ENCODE data around the gene SUSD4. TPM values are rescaled to one million over a fixed set of nuclear protein-coding genes. Genes with fewer than 3 reads are reported as not detected.
A peak's percentile ranks its signal among the peaks of the same experiment; 100 is the strongest.

The SUSD4 gene
- total and polyA plus RNA-seq, 9 of the 15 experiments (the other 6 are each of a cell fraction or from before 2014, with no cell fraction given), result 0.06 to 1.7 (median 0.09) TPM; not detected in 4

- TF ChIP-seq TAF1 (IDR thresholded peaks at IDR 0.05; ENCODE audit: control insufficient read depth, extremely low read depth, insufficient read depth, low read length, severe bottlenecking), result peak; percentile 34
- no peak for TF ChIP-seq FOXA1 (IDR thresholded peaks at IDR 0.05; ENCODE audit: borderline replicate concordance)
- no peak; the same call in none of the 2 replicates for TF ChIP-seq GTF2A2 (tag; IDR thresholded peaks at IDR 0.05)
- TF ChIP-seq THRAP3 (IDR thresholded peaks at IDR 0.05; ENCODE audit: borderline replicate concordance), result no peak
- peak; percentile 51; the same call in 1 of the 2 replicates for TF ChIP-seq CTBP1 (IDR thresholded peaks at IDR 0.05; ENCODE audit: borderline replicate concordance)
- no peak for TF ChIP-seq KAT8 (IDR thresholded peaks at IDR 0.05; ENCODE audit: low read depth)
- TF ChIP-seq ZBTB2 (IDR thresholded peaks at IDR 0.05), result peak; percentile 85; the same call in 1 of the 2 replicates
- peak; percentile 100 for TF ChIP-seq SMAD4 (CRISPR knock-in tag; conservative IDR thresholded peaks at IDR 0.05)
- TF ChIP-seq SMAD2 (IDR thresholded peaks at IDR 0.05; ENCODE audit: low read depth, low read length), result no peak
- TF ChIP-seq, protein P1, sequence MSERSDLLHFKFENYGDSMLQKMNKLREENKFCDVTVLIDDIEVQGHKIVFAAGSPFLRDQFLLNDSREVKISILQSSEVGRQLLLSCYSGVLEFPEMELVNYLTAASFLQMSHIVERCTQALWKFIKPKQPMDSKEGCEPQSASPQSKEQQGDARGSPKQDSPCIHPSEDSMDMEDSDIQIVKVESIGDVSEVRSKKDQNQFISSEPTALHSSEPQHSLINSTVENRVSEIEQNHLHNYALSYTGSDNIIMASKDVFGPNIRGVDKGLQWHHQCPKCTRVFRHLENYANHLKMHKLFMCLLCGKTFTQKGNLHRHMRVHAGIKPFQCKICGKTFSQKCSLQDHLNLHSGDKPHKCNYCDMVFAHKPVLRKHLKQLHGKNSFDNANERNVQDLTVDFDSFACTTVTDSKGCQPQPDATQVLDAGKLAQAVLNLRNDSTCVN (CRISPR knock-in tag; IDR thresholded peaks at IDR 0.05), result no peak
- TF ChIP-seq CHCHD3 (CRISPR knock-in tag; IDR thresholded peaks at IDR 0.05), result no peak
- TF ChIP-seq HCFC1 (IDR thresholded peaks at IDR 0.05; ENCODE audit: low read depth, low read length), result no peak
- TF ChIP-seq, protein P2, sequence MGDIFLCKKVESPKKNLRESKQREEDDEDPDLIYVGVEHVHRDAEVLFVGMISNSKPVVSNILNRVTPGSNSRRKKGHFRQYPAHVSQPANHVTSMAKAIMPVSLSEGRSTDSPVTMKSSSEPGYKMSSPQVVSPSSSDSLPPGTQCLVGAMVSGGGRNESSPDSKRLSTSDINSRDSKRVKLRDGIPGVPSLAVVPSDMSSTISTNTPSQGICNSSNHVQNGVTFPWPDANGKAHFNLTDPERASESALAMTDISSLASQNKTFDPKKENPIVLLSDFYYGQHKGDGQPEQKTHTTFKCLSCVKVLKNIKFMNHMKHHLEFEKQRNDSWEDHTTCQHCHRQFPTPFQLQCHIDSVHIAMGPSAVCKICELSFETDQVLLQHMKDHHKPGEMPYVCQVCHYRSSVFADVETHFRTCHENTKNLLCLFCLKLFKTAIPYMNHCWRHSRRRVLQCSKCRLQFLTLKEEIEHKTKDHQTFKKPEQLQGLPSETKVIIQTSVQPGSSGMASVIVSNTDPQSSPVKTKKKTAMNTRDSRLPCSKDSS (IDR thresholded peaks at IDR 0.05; ENCODE audit: low read depth, partially characterized antibody), result no peak
- TF ChIP-seq, protein P3, sequence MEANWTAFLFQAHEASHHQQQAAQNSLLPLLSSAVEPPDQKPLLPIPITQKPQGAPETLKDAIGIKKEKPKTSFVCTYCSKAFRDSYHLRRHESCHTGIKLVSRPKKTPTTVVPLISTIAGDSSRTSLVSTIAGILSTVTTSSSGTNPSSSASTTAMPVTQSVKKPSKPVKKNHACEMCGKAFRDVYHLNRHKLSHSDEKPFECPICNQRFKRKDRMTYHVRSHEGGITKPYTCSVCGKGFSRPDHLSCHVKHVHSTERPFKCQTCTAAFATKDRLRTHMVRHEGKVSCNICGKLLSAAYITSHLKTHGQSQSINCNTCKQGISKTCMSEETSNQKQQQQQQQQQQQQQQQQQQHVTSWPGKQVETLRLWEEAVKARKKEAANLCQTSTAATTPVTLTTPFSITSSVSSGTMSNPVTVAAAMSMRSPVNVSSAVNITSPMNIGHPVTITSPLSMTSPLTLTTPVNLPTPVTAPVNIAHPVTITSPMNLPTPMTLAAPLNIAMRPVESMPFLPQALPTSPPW (CRISPR knock-in tag; IDR thresholded peaks at IDR 0.05), result peak; percentile 61
- peak; percentile 94 for TF ChIP-seq RNF2 (IDR thresholded peaks at IDR 0.05)
- TF ChIP-seq HNRNPK (IDR thresholded peaks at IDR 0.05; ENCODE audit: low read depth, low read length, poor library complexity, severe bottlenecking), result no peak
- 0 out of 2 replicates have a peak, but pooled peaks have one; percentile 76 for TF ChIP-seq AFF4 (CRISPR knock-in tag; IDR thresholded peaks at IDR 0.05)
- peak; percentile 61; the same call in 1 of the 2 replicates for TF ChIP-seq FOXJ2 (tag; IDR thresholded peaks at IDR 0.05)
Measured at GRCh38 chr1:223233410-223234169, 130.4 kb downstream of the SUSD4 start (continued).

All from K562 (cell line).